Right lobe of liver (tissue), 4 donors: ENCODE results near the gene ZNF141.

Experiments
- CTCF ChIP-seq, 4 donors: fragments of 200-600 bp in 3 of 4; fragments of 450-650 bp in 1 of 4; IDR thresholded peaks; one replicate each; pipeline versions ENCODE4 v1.5.1 to v1.8.0; 2016 to 2022; ENCODE audit warnings: antibody characterized with exemption in 4 of 4, mild to moderate bottlenecking in 2 of 4
- POLR2A ChIP-seq: fragments of 450-650 bp; IDR thresholded peaks from one replicate; pipeline ENCODE4 v1.6.1; 2017; ENCODE audit warnings: antibody characterized with exemption, mild to moderate bottlenecking
- donor health status: DM: no; HTN: no; CAD: no.
- donor health status: DM: no; HTN: no; CAD: no.
- donor health status: DM: no; HTN: yes; CAD: no.

DNA sequence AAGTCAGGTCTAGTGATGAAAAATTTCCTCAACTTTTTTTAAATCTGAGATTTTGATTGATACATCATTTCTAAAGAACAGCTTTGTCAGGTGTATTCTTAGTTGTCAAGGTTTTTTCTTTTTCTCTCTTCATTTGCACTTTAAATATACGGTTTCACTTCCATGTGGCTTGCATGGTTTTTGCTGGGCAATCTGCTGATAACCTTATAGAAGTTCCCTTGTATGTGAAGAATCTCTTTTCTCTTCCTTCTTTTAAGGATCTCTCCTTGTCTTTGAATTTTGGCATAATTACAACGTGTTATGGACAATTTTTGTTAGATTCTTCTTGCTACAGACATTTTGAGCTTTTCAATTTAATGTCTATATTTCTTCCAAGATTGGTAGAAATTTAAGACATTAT, 85.0 kb downstream of the ZNF141 start:
- no peak for TF ChIP-seq CTCF (IDR thresholded peaks at IDR 0.05)
- TF ChIP-seq POLR2A = no peak
